SK-N-SH (cell line): ENCODE data around the gene TMEM271.

ENCODE experiments used
- CTCF ChIP-seq: fragments of 200-600 bp; sonication (generic); IDR thresholded peaks from 2 replicates; pipeline ENCODE4 v1.6.1; 2017; ENCODE audit warnings: antibody characterized with exemption, mild to moderate bottlenecking, moderate library complexity
- POLR2AphosphoS5 ChIP-seq: IDR thresholded peaks from 2 replicates; pipeline ENCODE4 v1.6.1; 2012; ENCODE audit warnings: low read depth, low read length
- SMC3 ChIP-seq: IDR thresholded peaks from 2 replicates; pipeline ENCODE4 v1.6.1; 2012; ENCODE audit warnings: low read depth, low read length, improper control_type of control experiment

- TF ChIP-seq CTCF (no peak), SMC3 (no peak), POLR2AphosphoS5 (no peak)
These were observed 24.1 kb upstream of the TMEM271 start for GRCh38 chr4:600166-600565.
